BJ (cell line): ENCODE data around the gene LRIG1. TPM values are rescaled to one million over a fixed set of nuclear protein-coding genes. Genes with fewer than 3 reads are reported as not detected.

ENCODE experiments used
- CTCF ChIA-PET: fragments of 350-600 bp; formaldehyde crosslinking; extraction: SDS; loops from one replicate; lab custom pipeline; 2021; ENCODE audit warnings: antibody characterized with exemption, inconsistent platforms; lab: Yijun Ruan, JAX
- POLR2A ChIA-PET: fragments of 300-600 bp; sonication (Branson Sonifier 250); formaldehyde crosslinking; extraction: SDS; loops from one replicate; lab custom pipeline; 2021; ENCODE audit warnings: antibody characterized with exemption; lab: Charles Lee
- DNase-seq: peaks from one replicate; pipeline ENCODE4 v3.0.0-alpha.2; 2011; ENCODE audit warnings: low read depth
- H3K27me3 ChIP-seq: 2 replicates; pipeline ENCODE4 v1.6.0; 2011; ENCODE audit warnings: low read length; ENCODE audit not compliant: control insufficient read depth, insufficient read depth
- H3K36me3 ChIP-seq: 2 replicates; pipeline ENCODE4 v1.5.1; 2011; ENCODE audit warnings: low read length; ENCODE audit not compliant: control insufficient read depth, insufficient read depth
- H3K4me3 ChIP-seq: 2 replicates; pipeline ENCODE4 v1.5.1; 2011; ENCODE audit warnings: low read depth, mild to moderate bottlenecking, control low read depth, low read length
- CTCF ChIP-seq: IDR thresholded peaks from 2 replicates; pipeline ENCODE4 v1.5.1; 2011; ENCODE audit warnings: low read depth, mild to moderate bottlenecking, control low read depth, inconsistent platforms, low read length, moderate library complexity; ENCODE audit not compliant: insufficient read depth
- polyA plus RNA-seq: library from polyadenylated mRNA; depleted of rRNA; stranded (reverse); fragments of >200 nt; gene quantifications from 2 replicates; pipeline ENCODE4 v1.2.3, GENCODE V29; 2011

LRIG1 gene
- polyA plus RNA-seq, 1 experiment = 13.0 TPM

- peak; percentile 76 for DNase-seq
- no peaks in the 10 kb centered on the region for H3K27me3 ChIP-seq
- CTCF ChIA-PET = interaction anchor here (0.8 to 2.1 kb wide), 3 partner anchors 41 to 408 kb away, joined by 3 to 5 read pairs (median 3); no protein-coding TSS in a partner anchor
Measured at GRCh38 chr3:66413151-66413751, 87.6 kb downstream of the LRIG1 start.

GRCh38 chr3:66411961-66412887 is 88.6 kb downstream of the LRIG1 start:
- no peak for DNase-seq
- POLR2A ChIA-PET = no interaction called here
- Histone ChIP-seq H3K4me3 (no peak overlapping the region), H3K36me3 (peaks cover 1% of the 10 kb centered on the region; the same call in 1 of the 2 replicates), H3K27me3 (no peaks in the 10 kb centered on the region)
- CTCF ChIA-PET = interaction anchor here (1.0 to 2.1 kb wide), 4 partner anchors 12 to 409 kb away, joined by 3 to 5 read pairs (median 3); no protein-coding TSS in a partner anchor
- no peak for TF ChIP-seq CTCF

More at GRCh38 chr3:66413151-66413751, 87.6 kb downstream of the LRIG1 start:
- 0 out of 2 replicates have a peak, but pooled peaks have one; percentile 6 for TF ChIP-seq CTCF
- POLR2A ChIA-PET = interaction anchor here (0.6 kb wide), 2 partner anchors 315 to 1064 kb away, joined by 3 to 4 read pairs; no protein-coding TSS in a partner anchor
- peaks cover 1% of the 10 kb centered on the region; the same call in 1 of the 2 replicates for H3K36me3 ChIP-seq
- no peak overlapping the region for H3K4me3 ChIP-seq

GRCh38 chr3:66411474-66411873 is 89.3 kb downstream of the LRIG1 start:
- Histone ChIP-seq H3K36me3 (peaks cover 1% of the 10 kb centered on the region; the same call in 1 of the 2 replicates), H3K4me3 (no peak overlapping the region), H3K27me3 (no peaks in the 10 kb centered on the region)
- no peak for DNase-seq
- no peak for TF ChIP-seq CTCF
- CTCF ChIA-PET = interaction anchor here (0.8 to 2.1 kb wide), 6 partner anchors 12 to 410 kb away, joined by 3 to 5 read pairs (median 3); no protein-coding TSS in a partner anchor
- POLR2A ChIA-PET = no interaction called here

- peaks cover 1% of the 10 kb centered on the region; the same call in 1 of the 2 replicates for H3K36me3 ChIP-seq
- no peak for TF ChIP-seq CTCF
- H3K4me3 ChIP-seq = no peak overlapping the region
- no peak for DNase-seq
- CTCF ChIA-PET = interaction anchor here (0.8 to 1.3 kb wide), 6 partner anchors 10 to 411 kb away, joined by 3 to 4 read pairs (median 3); no protein-coding TSS in a partner anchor
- POLR2A ChIA-PET = no interaction called here
- no peaks in the 10 kb centered on the region for H3K27me3 ChIP-seq
Measured at GRCh38 chr3:66410976-66411375, 89.8 kb downstream of the LRIG1 start.
